ENCODE data around the gene BCAS3. TPM values are rescaled to one million over a fixed set of nuclear protein-coding genes. Genes with fewer than 3 reads are reported as not detected.

Gene BCAS3
- total and polyA plus RNA-seq, 2 donors (not counting 1 experiment from before 2014, with no cell fraction given) = 13.9 to 73.4 TPM

DNA sequence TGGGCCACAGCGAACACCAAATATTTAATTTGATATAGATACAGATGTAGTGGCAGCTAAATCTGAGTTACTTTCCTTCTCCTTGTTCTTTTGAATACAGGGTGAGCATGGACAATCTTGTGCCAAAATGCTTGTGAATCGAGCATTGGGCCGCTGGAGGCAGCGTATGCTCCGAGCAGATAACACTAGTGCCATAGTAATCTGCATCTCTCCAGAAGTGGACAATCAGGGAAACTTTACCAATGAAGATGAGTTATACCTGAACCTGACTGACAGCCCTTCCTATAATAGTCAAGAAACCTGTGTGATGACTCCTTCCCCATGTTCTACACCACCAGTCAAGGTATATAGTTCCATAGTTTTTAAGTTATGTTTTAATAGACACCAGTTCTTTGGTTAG, 21.2 kb upstream of the BCAS3 start:
- CTCF ChIA-PET = interaction anchor here (0.6 kb wide), 1 partner anchor 44 kb away, joined by 3 read pairs; no protein-coding TSS in a partner anchor
- H3K9me3 ChIP-seq (ENCODE audit: control extremely low read depth in 1 of 3, control insufficient read depth in 2 of 3, insufficient read depth in 1 of 3, low read length in 2 of 3) = no peaks in the 10 kb centered on the region
- TF ChIP-seq, protein P1, sequence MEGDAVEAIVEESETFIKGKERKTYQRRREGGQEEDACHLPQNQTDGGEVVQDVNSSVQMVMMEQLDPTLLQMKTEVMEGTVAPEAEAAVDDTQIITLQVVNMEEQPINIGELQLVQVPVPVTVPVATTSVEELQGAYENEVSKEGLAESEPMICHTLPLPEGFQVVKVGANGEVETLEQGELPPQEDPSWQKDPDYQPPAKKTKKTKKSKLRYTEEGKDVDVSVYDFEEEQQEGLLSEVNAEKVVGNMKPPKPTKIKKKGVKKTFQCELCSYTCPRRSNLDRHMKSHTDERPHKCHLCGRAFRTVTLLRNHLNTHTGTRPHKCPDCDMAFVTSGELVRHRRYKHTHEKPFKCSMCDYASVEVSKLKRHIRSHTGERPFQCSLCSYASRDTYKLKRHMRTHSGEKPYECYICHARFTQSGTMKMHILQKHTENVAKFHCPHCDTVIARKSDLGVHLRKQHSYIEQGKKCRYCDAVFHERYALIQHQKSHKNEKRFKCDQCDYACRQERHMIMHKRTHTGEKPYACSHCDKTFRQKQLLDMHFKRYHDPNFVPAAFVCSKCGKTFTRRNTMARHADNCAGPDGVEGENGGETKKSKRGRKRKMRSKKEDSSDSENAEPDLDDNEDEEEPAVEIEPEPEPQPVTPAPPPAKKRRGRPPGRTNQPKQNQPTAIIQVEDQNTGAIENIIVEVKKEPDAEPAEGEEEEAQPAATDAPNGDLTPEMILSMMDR (IDR thresholded peaks at IDR 0.05) = no peak
- TF ChIP-seq EZH2 (IDR thresholded peaks at IDR 0.05; ENCODE audit: borderline replicate concordance, insufficient read depth, low read depth, low read length, poor library complexity, severe bottlenecking) = no peak
- H3K27me3 ChIP-seq (replicated peaks in 1 of 4; ENCODE audit: control extremely low read depth in 1 of 4, control insufficient read depth in 3 of 4, insufficient read depth in 4 of 4, low read length in 3 of 4) = no peaks in the 10 kb centered on the region
- peaks cover 6 to 11% of the 10 kb centered on the region in 2 donors for H3K4me1 ChIP-seq (ENCODE audit: control insufficient read depth in 2 of 2, insufficient read depth in 2 of 2, low read length in 2 of 2)
- H3K27me3 Mint-ChIP-seq = no peaks in the 10 kb centered on the region
- no peak overlapping the region for H3K27ac Mint-ChIP-seq
- H3K4me1 Mint-ChIP-seq = peaks cover 22% of the 10 kb centered on the region
- H3K36me3 ChIP-seq (replicated peaks in 1 of 2; ENCODE audit: control extremely low read depth in 1 of 2, control insufficient read depth in 1 of 2, extremely low read depth in 1 of 2, insufficient read depth in 2 of 2, low read length in 1 of 2) = peaks cover 5 to 15% of the 10 kb centered on the region in 2 experiments
- ATAC-seq (ENCODE audit: low read depth) (no peak), DNase-seq (no peak)
- H4K20me1 ChIP-seq (ENCODE audit: control insufficient read depth, insufficient read depth, low read length, poor library complexity, severe bottlenecking) = no peaks in the 10 kb centered on the region
- no peak overlapping the region for H3K4me3 Mint-ChIP-seq
- no peak overlapping the region for H3K4me2 ChIP-seq (replicated peaks; ENCODE audit: low read depth, low read length, poor library complexity, severe bottlenecking)
- peaks cover 27% of the 10 kb centered on the region for H3K79me2 ChIP-seq (ENCODE audit: control insufficient read depth, insufficient read depth, low read length)
- WGBS (ENCODE audit: insufficient coverage) = 100% methylated on average over 4 of the region's 5 CpGs
- POLR2A ChIA-PET = no interaction called here
- no peak overlapping the region for H3K27ac ChIP-seq (ENCODE audit: low read length in 2 of 2)
- intact Hi-C loops (cut with micrococcal nuclease) = no loop called here
- H3K9ac ChIP-seq (ENCODE audit: low read length) = no peak overlapping the region
- H3K4me3 ChIP-seq (ENCODE audit: control extremely low read depth in 1 of 5, extremely low read depth in 1 of 5, insufficient read depth in 1 of 5, low read depth in 2 of 5, low read length in 4 of 5) = no peak overlapping the region
- no peaks in the 10 kb centered on the region for H3K9me3 Mint-ChIP-seq (ENCODE audit: insufficient read depth)
- H2AFZ ChIP-seq (ENCODE audit: insufficient read depth, low read depth, low read length, poor library complexity, severe bottlenecking) = no peak overlapping the region

DNA sequence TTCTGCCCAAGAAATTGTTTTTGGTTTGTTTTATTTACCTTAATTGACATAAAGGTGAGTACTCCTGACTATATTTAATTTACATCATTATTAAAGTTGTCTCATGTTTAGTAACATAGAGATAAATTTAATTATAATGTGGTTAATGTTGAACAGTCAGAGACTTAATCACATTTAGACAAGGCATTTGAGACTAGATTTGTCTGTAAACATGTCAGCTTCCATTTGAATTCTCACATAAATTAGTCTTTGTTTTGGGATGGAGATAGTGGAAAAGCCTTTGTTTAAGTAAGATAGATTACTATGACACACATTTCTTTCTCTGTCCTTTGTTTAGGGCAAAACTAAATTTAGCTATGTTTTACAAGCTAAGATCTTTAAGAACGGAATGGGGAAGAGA, 18.5 kb upstream of the BCAS3 start:
- Histone ChIP-seq H3K79me2 (ENCODE audit: control insufficient read depth, insufficient read depth, low read length) (peaks cover 20% of the 10 kb centered on the region), H4K20me1 (ENCODE audit: control insufficient read depth, insufficient read depth, low read length, poor library complexity, severe bottlenecking) (no peaks in the 10 kb centered on the region), H3K9ac (ENCODE audit: low read length) (no peak overlapping the region), H3K4me2 (replicated peaks; ENCODE audit: low read depth, low read length, poor library complexity, severe bottlenecking) (no peak overlapping the region), H3K27ac (ENCODE audit: low read length in 2 of 2) (no peak overlapping the region), H3K36me3 (replicated peaks in 1 of 2; ENCODE audit: control extremely low read depth in 1 of 2, control insufficient read depth in 1 of 2, extremely low read depth in 1 of 2, insufficient read depth in 2 of 2, low read length in 1 of 2) (peaks cover 3 to 24% of the 10 kb centered on the region in 2 experiments), H3K27me3 (replicated peaks in 1 of 4; ENCODE audit: control extremely low read depth in 1 of 4, control insufficient read depth in 3 of 4, insufficient read depth in 4 of 4, low read length in 3 of 4) (no peaks in the 10 kb centered on the region), H2AFZ (ENCODE audit: insufficient read depth, low read depth, low read length, poor library complexity, severe bottlenecking) (no peak overlapping the region), H3K4me1 (ENCODE audit: control insufficient read depth in 2 of 2, insufficient read depth in 2 of 2, low read length in 2 of 2) (no peaks in the 10 kb centered on the region), H3K9me3 (ENCODE audit: control extremely low read depth in 1 of 3, control insufficient read depth in 2 of 3, insufficient read depth in 1 of 3, low read length in 2 of 3) (no peaks in the 10 kb centered on the region), H3K4me3 (ENCODE audit: control extremely low read depth in 1 of 5, extremely low read depth in 1 of 5, insufficient read depth in 1 of 5, low read depth in 2 of 5, low read length in 4 of 5) (no peak overlapping the region)
- ChIA-PET CTCF (no interaction called here), POLR2A (interaction anchor here (0.6 kb wide), 1 partner anchor 229 kb away, joined by 13 read pairs; no protein-coding TSS in a partner anchor)
- no peak overlapping the region for H3K27ac Mint-ChIP-seq
- DNase-seq (no peak), ATAC-seq (ENCODE audit: low read depth) (no peak)
- intact Hi-C loops (cut with micrococcal nuclease) = no loop called here
- peaks cover 1% of the 10 kb centered on the region for H3K4me1 Mint-ChIP-seq
- TF ChIP-seq, protein P1 (IDR thresholded peaks at IDR 0.05) = no peak
- no peak for TF ChIP-seq EZH2 (IDR thresholded peaks at IDR 0.05; ENCODE audit: borderline replicate concordance, insufficient read depth, low read depth, low read length, poor library complexity, severe bottlenecking)
- H3K9me3 Mint-ChIP-seq (ENCODE audit: insufficient read depth) = no peaks in the 10 kb centered on the region
- H3K27me3 Mint-ChIP-seq = no peaks in the 10 kb centered on the region
- WGBS (ENCODE audit: insufficient coverage) = no CpG with 5 or more reads among the region's 1 CpG
- no peak overlapping the region for H3K4me3 Mint-ChIP-seq
